HT-29 (cell line): ENCODE results near the gene CROCC. TPM values are rescaled to one million over a fixed set of nuclear protein-coding genes. Genes with fewer than 3 reads are reported as not detected.

Source experiments
- DNase-seq: peaks from one replicate; pipeline ENCODE4 v3.0.0-alpha.2; 2015; ENCODE audit warnings: low spot score
- total RNA-seq: library from RNA; depleted of rRNA; stranded (reverse); fragments of >200 nt; shearing (Covaris generic); gene quantifications from 2 replicates; pipeline ENCODE4 v1.2.3, GENCODE V29; 2014

Gene CROCC
- total RNA-seq, 1 experiment from 2014 or later = 13.2 TPM

GRCh38 chr1:16986560-16986959 lies 64.8 kb downstream of the CROCC start:
- DNase-seq = no peak

DNA sequence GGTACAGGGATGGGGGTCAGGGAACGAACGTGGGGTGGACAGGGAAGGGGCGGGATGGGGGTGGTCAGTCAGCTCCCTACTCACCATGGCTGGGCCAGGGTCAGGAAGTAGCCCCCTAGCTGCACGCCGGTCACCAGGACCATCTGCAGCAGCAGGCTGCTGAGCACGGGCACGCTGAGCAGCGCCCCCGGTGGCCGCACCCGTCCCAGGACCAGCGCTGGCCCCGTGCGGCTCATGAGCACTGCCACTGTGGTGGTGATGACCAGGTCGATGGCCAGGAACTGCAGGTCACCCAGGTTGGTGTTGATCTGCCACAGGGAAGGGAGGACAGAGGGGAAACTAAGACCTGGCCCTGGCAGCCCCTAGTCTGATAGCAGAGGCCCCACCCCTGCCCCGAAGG lies 65.2 kb downstream of the CROCC start:
- DNase-seq = no peak

GRCh38 chr1:16988210-16988609 lies 66.5 kb downstream of the CROCC start:
- no peak for DNase-seq

GRCh38 chr1:16989676-16990391 lies 68.1 kb downstream of the CROCC start:
- no peak for DNase-seq

DNA sequence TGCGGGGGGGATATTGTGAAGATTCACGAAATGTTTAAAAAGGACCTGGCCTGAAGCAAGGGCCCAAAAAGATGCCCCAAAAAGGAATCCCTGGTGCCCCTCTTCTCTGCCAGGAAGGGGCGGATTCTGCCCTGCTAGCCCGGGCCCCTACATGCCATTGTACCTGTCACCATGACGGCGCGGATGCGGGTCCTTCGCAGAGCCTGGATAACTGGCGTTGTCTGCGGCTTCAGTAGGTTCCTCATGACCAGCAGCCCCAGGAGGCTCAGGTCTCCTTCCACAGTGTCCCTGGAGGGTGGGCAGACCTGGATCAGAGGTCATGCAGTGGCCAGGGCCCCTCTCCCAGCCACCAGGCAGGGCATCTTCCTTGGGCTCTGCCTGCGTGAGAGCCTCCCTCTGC lies 69.8 kb downstream of the CROCC start:
- no peak for DNase-seq

DNA sequence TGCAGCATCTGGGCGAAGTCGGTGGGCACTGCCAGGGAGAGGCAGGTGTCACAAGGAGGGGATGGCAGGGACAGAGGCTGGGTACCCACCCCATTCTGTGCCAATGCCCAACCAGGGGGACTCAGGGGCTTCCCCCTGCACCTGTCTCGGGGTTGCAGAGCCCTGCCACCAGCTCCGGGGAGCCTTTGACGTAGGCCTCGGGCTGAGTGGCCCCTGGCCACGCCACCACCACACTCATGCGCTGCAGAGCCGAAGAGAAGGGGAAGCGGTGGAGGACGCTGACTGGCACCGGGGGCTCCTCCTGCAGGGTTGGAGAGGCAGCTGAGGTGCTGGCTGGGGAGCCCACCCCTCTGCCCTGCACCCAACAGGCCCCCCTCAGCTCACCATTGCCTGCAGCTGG lies 70.4 kb downstream of the CROCC start:
- no peak for DNase-seq

- no peak for DNase-seq
Observed at GRCh38 chr1:16992675-16993074, 70.9 kb downstream of the CROCC start.

DNA sequence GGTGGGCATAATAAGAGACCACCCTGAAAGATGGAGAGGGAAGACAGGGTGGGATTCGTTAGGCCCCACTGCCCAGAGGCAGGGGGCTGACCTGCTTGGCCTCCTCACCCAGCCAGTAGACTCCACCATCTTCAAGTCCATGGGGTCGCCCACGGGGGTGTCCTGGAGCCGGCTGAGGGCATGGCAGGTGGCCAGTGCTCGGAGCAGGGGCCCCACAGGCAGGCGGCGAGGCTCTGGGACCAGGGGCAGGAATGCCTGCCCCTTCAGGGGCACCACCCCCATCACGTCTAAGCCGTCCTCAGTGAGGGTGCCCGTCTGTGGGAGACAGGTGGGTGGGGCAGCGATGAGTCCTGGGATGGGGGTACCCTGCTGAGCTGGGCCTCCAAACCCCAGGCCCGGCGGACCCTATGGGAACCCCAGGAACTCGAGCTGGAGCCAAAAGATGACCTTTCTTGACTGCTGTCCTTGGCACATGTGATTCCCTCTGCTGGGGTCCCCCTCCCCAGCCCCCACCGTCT lies 71.8 kb downstream of the CROCC start:
- DNase-seq = no peak

GRCh38 chr1:16996845-16997244 lies 75.1 kb downstream of the CROCC start:
- DNase-seq = no peak

GRCh38 chr1:16998589-16998988 lies 76.9 kb downstream of the CROCC start:
- DNase-seq = no peak

DNA sequence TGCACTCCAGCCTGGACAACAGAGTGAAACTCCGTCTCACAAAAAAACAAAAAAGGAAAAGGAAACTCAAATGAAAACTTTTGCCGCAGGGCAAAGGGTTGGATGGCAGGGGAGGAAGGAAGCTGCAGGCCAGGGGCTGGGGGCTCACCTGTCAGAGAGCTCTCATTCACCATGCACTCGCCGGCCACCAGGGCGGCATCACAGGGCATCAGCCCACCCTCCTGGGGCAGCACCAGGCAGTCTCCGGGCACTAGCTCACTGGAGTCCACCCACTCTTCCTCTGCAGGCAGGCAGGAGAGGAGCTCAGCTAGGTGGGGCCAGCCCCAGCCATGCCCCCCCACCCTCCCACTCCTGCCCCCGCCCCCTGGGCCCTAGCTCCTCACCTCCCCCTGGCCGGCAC lies 78.1 kb downstream of the CROCC start:
- DNase-seq = no peak

- DNase-seq = no peak
Observed at GRCh38 chr1:17001760-17002523, 80.2 kb downstream of the CROCC start.

DNA sequence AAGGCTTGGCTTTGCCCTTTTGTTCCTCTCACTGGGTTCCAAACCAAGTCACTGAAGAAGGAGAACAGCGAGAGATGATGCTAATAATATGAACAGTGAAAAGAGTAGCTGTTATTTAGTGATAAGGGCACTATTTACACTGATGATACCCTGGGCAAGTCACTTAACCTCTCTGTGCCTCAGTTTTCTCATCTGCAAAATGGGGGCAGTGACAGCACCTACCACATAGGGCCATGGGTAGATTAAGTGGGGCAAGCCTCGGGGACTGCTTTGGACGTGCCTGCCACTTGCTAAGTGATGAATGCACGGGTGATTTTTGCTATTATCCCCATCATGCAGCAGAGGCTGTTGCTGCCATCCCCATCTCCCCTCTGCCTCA lies 80.8 kb downstream of the CROCC start:
- DNase-seq = no peak

- DNase-seq = no peak
Observed at GRCh38 chr1:17004466-17005364, 83.0 kb downstream of the CROCC start.

GRCh38 chr1:17005365-17005740 lies 83.6 kb downstream of the CROCC start:
- DNase-seq = no peak

DNA sequence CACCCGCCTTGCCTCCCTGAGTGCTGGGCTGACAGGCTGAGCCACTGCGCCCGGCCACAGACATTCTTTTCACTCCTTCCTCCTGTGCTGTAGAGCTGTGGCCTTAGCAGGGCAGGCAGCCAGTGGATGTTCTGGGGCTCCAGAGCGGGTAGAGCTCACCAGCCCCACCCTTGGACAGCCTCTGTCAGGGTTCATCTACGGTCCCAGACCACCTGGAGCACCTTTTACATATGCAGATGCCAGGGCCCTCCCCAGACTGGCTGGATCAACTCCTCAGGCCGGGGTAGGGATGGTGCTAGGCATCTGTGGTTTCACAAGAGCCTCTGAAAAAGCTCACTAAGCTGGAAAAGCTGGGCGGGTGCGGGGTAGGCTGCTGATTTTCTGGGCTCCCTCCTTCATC lies 85.4 kb downstream of the CROCC start:
- DNase-seq = no peak

GRCh38 chr1:17008208-17008855 lies 86.6 kb downstream of the CROCC start:
- no peak for DNase-seq

DNA sequence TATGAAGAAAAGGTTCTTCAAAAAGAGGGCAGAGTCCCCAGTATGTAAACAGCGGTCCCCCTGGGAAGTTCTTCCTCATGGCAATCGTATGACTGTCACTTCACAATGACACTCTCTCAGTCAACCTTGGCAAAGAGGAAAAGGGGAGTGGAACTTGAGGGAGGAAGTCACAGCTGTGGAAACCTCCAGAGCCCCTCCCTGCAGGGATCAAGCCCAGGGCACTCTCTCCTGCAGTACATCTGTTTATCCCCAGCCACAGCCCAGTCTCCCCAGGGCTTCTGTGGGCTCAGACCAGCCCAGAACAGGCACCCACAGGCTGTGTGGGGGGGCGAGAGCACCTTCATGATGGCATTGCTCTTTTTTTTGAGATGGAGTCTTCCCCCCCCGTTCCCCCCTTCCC lies 88.0 kb downstream of the CROCC start:
- peak; percentile 65 for DNase-seq

DNA sequence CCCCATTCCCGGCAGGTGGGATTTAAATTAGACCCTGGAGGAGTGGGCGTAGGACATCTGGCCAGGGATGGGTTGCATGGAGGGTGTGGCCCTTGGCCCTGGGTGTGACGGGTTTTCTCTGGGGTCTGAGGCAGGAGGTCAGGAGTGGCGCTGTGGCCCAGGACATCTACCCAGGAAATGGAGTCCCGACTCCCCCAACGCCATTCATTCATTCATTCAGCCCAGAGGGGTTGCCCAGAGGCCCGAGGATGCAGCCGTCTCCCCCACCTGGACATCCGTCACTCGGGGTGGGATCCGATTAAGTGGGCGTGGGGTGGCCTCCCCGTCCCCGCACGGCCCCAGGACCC lies 89.3 kb downstream of the CROCC start:
- DNase-seq = no peak

GRCh38 chr1:17011439-17012307 lies 89.9 kb downstream of the CROCC start, which contains the start of gene ATP13A2:
Gene ATP13A2, minus strand, starts transcription at chr1:17011928. Its CDS starts 190 bp downstream, at chr1:17011738.
- peak; percentile 86 for DNase-seq
